ENCODE data around the gene LRWD1.
"Not testable (repeated sequence)": the region's sequence is repeated elsewhere in the genome, so short reads cannot be mapped to it uniquely, and the experiment has no call there.

LRWD1 gene

GRCh38 chr7:102498321-102498720, 33.5 kb downstream of the LRWD1 start:
- DNase-seq: not testable (repeated sequence)

DNA sequence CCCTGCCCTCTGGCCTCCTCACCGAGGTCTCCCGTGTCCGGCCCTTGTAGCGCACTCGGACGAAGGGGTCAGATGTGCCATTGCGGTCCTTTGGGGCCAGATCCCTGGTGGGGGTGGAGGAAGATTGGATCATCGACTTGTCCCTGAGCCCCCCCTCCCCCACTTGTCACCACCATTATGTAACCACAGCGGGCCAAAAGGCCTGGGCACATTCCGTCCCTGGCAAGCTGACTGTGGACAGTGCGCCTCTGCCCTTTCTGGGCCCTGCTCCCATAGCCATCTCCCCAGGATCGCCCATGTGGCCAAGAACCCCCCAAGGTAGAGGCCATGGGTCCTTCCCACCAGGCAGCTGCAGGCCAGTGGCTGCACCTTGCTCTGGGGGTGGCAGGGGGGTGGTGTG, 38.4 kb downstream of the LRWD1 start:
- not testable (repeated sequence) for DNase-seq

DNA sequence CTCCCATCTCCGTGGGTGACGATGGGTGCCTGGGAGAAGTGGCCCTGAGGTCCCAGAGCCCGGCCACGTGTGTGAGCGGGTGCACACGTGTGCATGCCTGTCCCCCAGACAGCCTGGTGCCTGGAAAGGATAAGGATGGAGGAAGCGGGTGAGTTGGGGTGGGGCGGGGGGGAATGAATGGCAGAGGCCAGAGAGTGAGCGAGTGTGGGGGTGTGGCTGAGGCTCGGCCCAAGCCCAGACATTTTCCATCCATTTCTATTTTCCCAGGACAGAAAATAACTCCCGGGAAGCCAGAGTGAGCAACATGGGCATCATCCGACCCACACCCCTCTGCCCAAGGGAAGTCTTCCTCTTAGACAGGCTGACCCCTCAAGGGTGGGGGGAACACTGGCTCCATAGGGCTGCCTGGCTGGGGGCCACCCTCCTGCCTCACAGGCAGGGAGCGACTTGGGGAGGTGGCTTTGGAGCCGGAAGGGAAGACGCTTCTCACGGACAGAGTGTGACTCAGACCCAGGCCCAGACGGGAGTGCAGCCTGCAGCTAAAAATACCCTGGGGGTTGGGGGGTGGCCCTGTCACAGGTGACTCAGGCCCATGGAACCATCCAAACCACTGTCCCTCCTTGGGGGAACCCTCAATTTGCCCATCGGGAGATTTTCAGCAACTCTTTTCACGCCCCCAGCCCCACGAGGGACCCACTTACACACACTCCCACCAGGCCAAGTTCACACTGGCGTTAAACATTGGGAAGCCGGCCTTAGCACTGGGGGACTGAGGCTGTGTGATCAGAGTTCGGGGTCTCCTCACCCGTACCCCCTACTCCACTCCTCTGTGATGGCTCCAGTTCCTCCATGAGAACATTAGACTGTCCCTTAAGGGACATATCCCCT, 40.8 kb downstream of the LRWD1 start:
- not testable (repeated sequence) for DNase-seq

- DNase-seq: not testable (repeated sequence)
Observed at GRCh38 chr7:102507410-102508088, 42.8 kb downstream of the LRWD1 start.

GRCh38 chr7:102510575-102510974, 45.8 kb downstream of the LRWD1 start:
- DNase-seq: not testable (repeated sequence)

DNA sequence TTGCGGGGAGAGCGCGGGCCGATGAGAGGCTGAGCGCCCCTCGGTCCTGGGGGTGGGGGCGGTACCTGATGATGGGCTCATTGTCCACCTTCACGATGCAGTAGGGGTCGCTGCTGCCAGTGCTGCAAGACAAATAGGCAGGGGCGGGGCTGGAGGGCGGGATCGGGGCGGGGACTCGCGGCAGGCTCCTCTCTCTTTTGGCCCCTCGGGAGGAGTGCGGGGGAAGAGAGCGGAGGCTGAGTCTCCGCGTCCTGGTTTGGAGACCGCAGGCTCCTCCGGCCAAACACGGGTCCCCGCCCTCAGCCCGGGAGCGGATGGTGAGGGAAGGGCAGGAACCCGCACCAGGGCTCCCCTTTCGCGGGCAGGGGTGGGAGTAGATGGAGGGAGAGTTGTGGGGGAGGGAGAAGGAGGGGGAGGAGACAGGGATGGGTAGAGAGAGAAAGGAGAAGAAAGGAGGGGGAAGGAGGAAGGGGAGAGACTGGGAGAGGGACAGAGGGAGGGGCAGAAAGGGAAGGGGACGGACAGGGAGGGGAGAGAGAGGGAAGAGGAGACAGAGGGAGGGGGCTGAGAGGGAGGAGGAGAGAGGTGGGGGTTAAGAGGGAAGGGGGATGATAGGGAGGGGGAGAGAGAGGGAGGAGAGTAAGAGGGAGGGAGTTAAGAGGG, 47.2 kb downstream of the LRWD1 start:
- not testable (repeated sequence) for DNase-seq

GRCh38 chr7:102512642-102513221, 47.9 kb downstream of the LRWD1 start:
- DNase-seq: not testable (repeated sequence)

GRCh38 chr7:102514881-102515721, 50.3 kb downstream of the LRWD1 start:
- not testable (repeated sequence) for DNase-seq

- DNase-seq: not testable (repeated sequence)
Observed at GRCh38 chr7:102515889-102516288, 51.1 kb downstream of the LRWD1 start.

GRCh38 chr7:102516951-102517350, 52.2 kb downstream of the LRWD1 start:
- DNase-seq: not testable (repeated sequence)

GRCh38 chr7:102517550-102518147, 52.9 kb downstream of the LRWD1 start, which contains the start of gene RASA4B:
Gene RASA4B (minus strand): TSS chr7:102517777. CDS start chr7:102517710, 67 bp downstream.
- DNase-seq: not testable (repeated sequence)

GRCh38 chr7:102520797-102521196, 56.0 kb downstream of the LRWD1 start:
- DNase-seq: not testable (repeated sequence)
